T-cell (primary cell): ENCODE results near the gene COG4. TPM values are rescaled to one million over a fixed set of nuclear protein-coding genes. Genes with fewer than 3 reads are reported as not detected.

Experiments
- ATAC-seq, 4 experiments: fragments of 200-7000 bp in 3 of 4; fragments of 150-1000 bp in 1 of 4; cut with Tn5 transposase; replicated peaks in 1 of 4; 1 replicate in 3 of 4; 2 replicates in 1 of 4; pipeline ENCODE4 v1.10.0; 2021; ENCODE audit warnings: moderate library complexity in 3 of 4, mild to moderate bottlenecking in 2 of 4, moderate number of reproducible peaks in 1 of 4
- CTCF ChIA-PET, 2 donors: fragments of 300-600 bp; sonication (Branson Sonifier 250); formaldehyde crosslinking; loops; one replicate each; lab custom pipeline; 2022; ENCODE audit warnings: antibody characterized with exemption in 2 of 2; lab: Charles Lee
- POLR2A ChIA-PET, 2 donors: fragments of 300-600 bp; sonication (Branson Sonifier 250); formaldehyde crosslinking; loops; one replicate each; lab custom pipeline; 2022; ENCODE audit warnings: antibody characterized with exemption in 2 of 2; lab: Charles Lee
- DNase-seq, 35 experiments: peaks; one replicate each; pipeline versions ENCODE4 v3.0.0 to v3.0.0-alpha.2; 2013 to 2023
- H3K27ac ChIP-seq: one replicate; pipeline ENCODE4 v1.5.1; 2013; ENCODE audit warnings: low read length
- H3K27me3 ChIP-seq, 2 experiments: replicated peaks in 1 of 2; 1 replicate in 1 of 2; 2 replicates in 1 of 2; pipeline versions ENCODE4 v1.6.1 to v1.7.0; 2013; ENCODE audit warnings: low read length in 1 of 2, mixed read lengths in 1 of 2; ENCODE audit not compliant: control insufficient read depth in 2 of 2, insufficient read depth in 2 of 2; ENCODE audit errors: extremely low read depth in 1 of 2
- H3K36me3 ChIP-seq, 2 donors: 1 replicate in 1 of 2; 2 replicates in 1 of 2; pipeline versions ENCODE4 v1.6.1 to v1.7.0; 2013; ENCODE audit warnings: low read length in 1 of 2; ENCODE audit not compliant: control insufficient read depth in 2 of 2, insufficient read depth in 1 of 2; ENCODE audit errors: extremely low read depth in 1 of 2
- H3K4me1 ChIP-seq, 2 experiments: 1 replicate in 1 of 2; 2 replicates in 1 of 2; pipeline versions ENCODE4 v1.6.1 to v1.7.0; 2013; ENCODE audit warnings: low read length in 2 of 2, mixed read lengths in 1 of 2; ENCODE audit not compliant: insufficient read depth in 2 of 2, control insufficient read depth in 1 of 2; ENCODE audit errors: extremely low read depth in 1 of 2
- H3K4me3 ChIP-seq, 2 donors: 1 replicate in 1 of 2; 2 replicates in 1 of 2; pipeline versions ENCODE4 v1.5.1 to v1.7.0; 2013; ENCODE audit warnings: mild to moderate bottlenecking in 2 of 2, low read length in 1 of 2, moderate library complexity in 1 of 2; ENCODE audit not compliant: control insufficient read depth in 1 of 2; ENCODE audit errors: extremely low read depth in 1 of 2
- H3K9me3 ChIP-seq: 2 replicates; pipeline ENCODE4 v1.7.0; 2013
- H3K27ac Mint-ChIP-seq, 2 donors: one replicate each; pipeline ENCODE4 v1.8.0; 2020 to 2021; ENCODE audit warnings: mild to moderate bottlenecking in 2 of 2, mixed read lengths in 2 of 2
- H3K27me3 Mint-ChIP-seq, 2 donors: one replicate each; pipeline ENCODE4 v1.8.0; 2021 to 2022; ENCODE audit warnings: mixed read lengths in 2 of 2
- H3K36me3 Mint-ChIP-seq: one replicate; pipeline ENCODE4 v1.8.0; 2021; ENCODE audit warnings: mixed read lengths
- H3K4me1 Mint-ChIP-seq, 3 donors: one replicate each; pipeline ENCODE4 v1.8.0; 2020 to 2022; ENCODE audit warnings: mixed read lengths in 3 of 3, mild to moderate bottlenecking in 1 of 3
- H3K4me3 Mint-ChIP-seq, 3 donors: one replicate each; pipeline ENCODE4 v1.8.0; 2020 to 2022; ENCODE audit warnings: mild to moderate bottlenecking in 3 of 3, mixed read lengths in 3 of 3, moderate library complexity in 3 of 3
- H3K9me3 Mint-ChIP-seq, 3 donors: one replicate each; pipeline ENCODE4 v1.8.0; 2020 to 2022; ENCODE audit warnings: mixed read lengths in 3 of 3
- WGBS: methylation state at CpG from one replicate; pipeline ENCODE4 v1.1.5; 2013; ENCODE audit warnings: missing lambda C conversion rate; ENCODE audit not compliant: insufficient coverage; 5-methylcytosine and 5-hydroxymethylcytosine counted together
- total RNA-seq, 35 experiments: library from RNA in 6 of 35; stranded (reverse) in 6 of 35; fragments of 120-200 nt in 1 of 35; gene quantifications; one replicate each; pipeline versions ENCODE4 v1.2.1 to v1.2.4 and lab custom pipeline; 2013 to 2026

The COG4 gene
- total RNA-seq, 5 donors from 2014 or later (not counting 1 experiment from before 2014, with no cell fraction given): 49.5 to 70.6 (median 60.6) TPM

DNA sequence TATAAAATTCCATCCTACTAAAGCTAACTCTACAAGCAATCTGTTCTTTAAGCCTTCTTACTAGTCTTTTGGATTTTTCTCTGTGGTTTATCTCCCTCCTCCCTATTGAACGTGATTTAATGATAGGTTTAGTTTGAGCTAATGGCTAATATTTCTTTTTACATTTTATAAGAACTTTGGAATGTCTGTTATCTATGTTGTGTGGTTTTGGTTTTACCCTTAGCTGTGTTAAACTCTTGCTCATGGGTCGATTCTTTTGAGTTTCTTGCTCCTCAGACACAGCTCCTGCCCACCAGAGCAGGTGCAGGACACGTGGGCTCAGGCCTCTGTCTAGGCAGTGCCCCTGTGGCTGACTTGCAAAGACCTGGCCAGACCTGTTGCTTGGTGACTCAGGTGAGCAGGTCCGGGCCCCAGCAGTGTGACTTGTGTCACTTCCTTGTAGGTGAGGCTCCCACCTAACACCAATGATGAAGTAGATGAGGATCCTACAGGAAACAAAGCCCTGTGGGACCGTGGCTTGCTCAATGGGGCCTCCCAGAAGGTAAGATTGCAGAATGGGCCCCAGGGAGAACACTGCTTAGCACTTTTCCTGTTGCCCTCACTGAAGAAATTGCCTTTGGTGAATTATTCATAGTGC, 45.4 kb upstream of the COG4 start:
- H3K36me3 Mint-ChIP-seq: peaks cover 67% of the 10 kb centered on the region
- Histone ChIP-seq H3K27me3 (no peaks in the 10 kb centered on the region), H3K4me1 (no peaks in the 10 kb centered on the region), H3K27ac (no peak overlapping the region), H3K9me3 (no peaks in the 10 kb centered on the region), H3K36me3 (peaks cover 31 to 95% of the 10 kb centered on the region in 2 donors), H3K4me3 (no peak overlapping the region)
- ChIA-PET POLR2A (interaction anchor here in 1 of 2 donors (0.6 kb wide), 1 partner anchor 871 kb away, joined by 3 read pairs; no protein-coding TSS in a partner anchor), CTCF (no interaction called here)
- DNase-seq (no peak), ATAC-seq (no peak)
- no peaks in the 10 kb centered on the region for H3K27me3 Mint-ChIP-seq
- H3K4me3 Mint-ChIP-seq: no peak overlapping the region
- 88% methylated on average over 3 of the region's 5 CpGs for WGBS
- H3K9me3 Mint-ChIP-seq: no peaks in the 10 kb centered on the region
- peaks cover 7 to 9% (median 8%) of the 10 kb centered on the region in 3 donors for H3K4me1 Mint-ChIP-seq
- no peak overlapping the region for H3K27ac Mint-ChIP-seq

- H3K27me3 Mint-ChIP-seq: no peaks in the 10 kb centered on the region
- H3K27ac Mint-ChIP-seq: no peak overlapping the region
- H3K36me3 Mint-ChIP-seq: peaks cover 65% of the 10 kb centered on the region
- no peak overlapping the region for H3K4me3 Mint-ChIP-seq
- H3K36me3 ChIP-seq: peaks cover 37 to 96% of the 10 kb centered on the region in 2 donors
- WGBS: 97% methylated on average over 3 of the region's 4 CpGs
- no peak overlapping the region for H3K27ac ChIP-seq
- ATAC-seq (no peak), DNase-seq (no peak)
- ChIA-PET CTCF (no interaction called here), POLR2A (interaction anchor here in 1 of 2 donors (0.5 kb wide), 1 partner anchor 243 kb away, joined by 4 read pairs; no protein-coding TSS in a partner anchor)
- peaks cover 0 to 4% (median 0%) of the 10 kb centered on the region in 3 donors for H3K4me1 Mint-ChIP-seq
- no peaks in the 10 kb centered on the region for H3K9me3 ChIP-seq
- H3K4me3 ChIP-seq: no peak overlapping the region
- no peaks in the 10 kb centered on the region for H3K9me3 Mint-ChIP-seq
- no peaks in the 10 kb centered on the region for H3K27me3 ChIP-seq
- H3K4me1 ChIP-seq: no peaks in the 10 kb centered on the region
Observed at GRCh38 chr16:70565053-70565452, 41.7 kb upstream of the COG4 start.

DNA sequence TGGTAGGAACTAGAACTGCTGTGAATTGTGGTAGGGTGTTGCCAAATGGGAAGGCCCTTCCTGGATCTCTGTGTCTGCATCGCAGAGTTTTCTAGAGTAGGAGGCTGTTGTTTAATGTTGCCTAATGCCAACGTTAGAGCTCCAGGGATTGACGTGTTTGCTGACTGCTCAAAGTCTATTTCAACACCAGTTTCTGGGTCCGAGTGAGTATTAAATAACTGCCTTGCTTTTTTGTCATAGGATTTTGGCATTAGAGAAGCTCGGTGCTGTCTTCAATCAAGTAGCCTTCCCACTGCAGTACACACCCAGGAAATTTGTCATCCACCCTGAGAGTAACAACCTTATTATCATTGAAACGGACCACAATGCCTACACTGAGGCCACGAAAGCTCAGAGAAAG, 40.3 kb upstream of the COG4 start:
- H3K9me3 Mint-ChIP-seq: no peaks in the 10 kb centered on the region
- no peak overlapping the region for H3K27ac Mint-ChIP-seq
- Histone ChIP-seq H3K27me3 (no peaks in the 10 kb centered on the region), H3K9me3 (no peaks in the 10 kb centered on the region), H3K4me1 (no peaks in the 10 kb centered on the region), H3K36me3 (peaks cover 33 to 94% of the 10 kb centered on the region in 2 donors), H3K4me3 (no peak overlapping the region), H3K27ac (no peak overlapping the region)
- ChIA-PET POLR2A (interaction anchor here in 1 of 2 donors (0.7 kb wide), 1 partner anchor 1523 kb away, joined by 3 read pairs; no protein-coding TSS in a partner anchor), CTCF (no interaction called here)
- peaks cover 62% of the 10 kb centered on the region for H3K36me3 Mint-ChIP-seq
- DNase-seq (no peak), ATAC-seq (no peak)
- no peaks in the 10 kb centered on the region for H3K27me3 Mint-ChIP-seq
- WGBS: no CpG with 5 or more reads among the region's 7 CpGs
- no peak overlapping the region for H3K4me3 Mint-ChIP-seq
- H3K4me1 Mint-ChIP-seq: peaks cover 0 to 4% (median 0%) of the 10 kb centered on the region in 3 donors

DNA sequence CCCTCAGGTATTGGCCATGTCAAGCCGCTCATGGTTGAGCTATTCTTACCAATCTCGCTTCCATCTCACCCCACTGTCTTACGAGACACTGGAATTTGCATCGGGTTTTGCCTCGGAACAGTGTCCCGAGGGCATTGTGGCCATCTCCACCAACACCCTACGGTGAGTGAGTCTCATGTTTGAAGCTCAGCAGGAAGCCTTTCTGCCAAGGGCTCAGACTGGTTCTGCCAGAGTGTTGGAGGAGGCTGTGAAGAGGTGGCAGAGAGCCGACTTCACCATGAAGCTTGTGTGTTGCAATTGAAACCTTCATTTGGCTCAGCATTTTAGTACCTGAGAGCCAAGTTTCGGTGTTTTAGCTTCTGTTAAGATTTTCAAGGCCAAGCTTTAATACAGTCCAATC, 38.3 kb upstream of the COG4 start:
- Histone ChIP-seq H3K9me3 (no peaks in the 10 kb centered on the region), H3K4me1 (no peaks in the 10 kb centered on the region), H3K36me3 (peaks cover 32 to 96% of the 10 kb centered on the region in 2 donors), H3K27me3 (no peaks in the 10 kb centered on the region), H3K4me3 (no peak overlapping the region), H3K27ac (no peak overlapping the region)
- peaks cover 0 to 4% (median under 1%) of the 10 kb centered on the region in 3 donors for H3K4me1 Mint-ChIP-seq
- no peak for DNase-seq
- H3K27ac Mint-ChIP-seq: no peak overlapping the region
- H3K4me3 Mint-ChIP-seq: no peak overlapping the region
- H3K9me3 Mint-ChIP-seq: no peaks in the 10 kb centered on the region
- POLR2A ChIA-PET: interaction anchor here (0.5 to 0.6 kb wide), 2 partner anchors 33 to 745 kb away, joined by 3 to 9 read pairs; no protein-coding TSS in a partner anchor
- WGBS: 100% methylated on average over 3 of the region's 9 CpGs
- H3K27me3 Mint-ChIP-seq: no peaks in the 10 kb centered on the region
- no peak for ATAC-seq
- peaks cover 62% of the 10 kb centered on the region for H3K36me3 Mint-ChIP-seq
- CTCF ChIA-PET: no interaction called here

DNA sequence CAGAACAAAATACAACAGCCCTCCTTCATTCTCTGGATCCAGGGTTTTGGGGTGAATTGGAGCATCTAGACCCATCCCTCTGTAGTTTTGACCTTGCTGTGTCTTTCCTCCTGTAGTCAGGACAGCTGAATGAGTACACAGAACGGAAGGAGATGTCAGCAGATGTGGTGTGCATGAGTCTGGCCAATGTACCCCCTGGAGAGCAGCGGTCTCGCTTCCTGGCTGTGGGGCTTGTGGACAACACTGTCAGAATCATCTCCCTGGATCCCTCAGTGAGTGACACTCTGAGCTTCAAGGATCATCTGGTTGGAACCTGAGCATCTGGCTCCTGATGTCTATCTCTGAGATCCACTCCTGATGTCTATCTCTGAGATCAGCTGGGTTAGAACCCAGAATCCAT, 32.7 kb upstream of the COG4 start:
- no peak for ATAC-seq
- H3K27me3 ChIP-seq: no peaks in the 10 kb centered on the region
- DNase-seq: no peak
- Mint-ChIP-seq H3K4me3 (no peak overlapping the region), H3K27ac (no peak overlapping the region), H3K9me3 (no peaks in the 10 kb centered on the region), H3K27me3 (no peaks in the 10 kb centered on the region), H3K36me3 (peaks cover 58% of the 10 kb centered on the region), H3K4me1 (peaks cover 4 to 8% (median 8%) of the 10 kb centered on the region in 3 donors)
- no peaks in the 10 kb centered on the region for H3K9me3 ChIP-seq
- no peak overlapping the region for H3K4me3 ChIP-seq
- POLR2A ChIA-PET: no interaction called here
- 90% methylated on average over 3 of the region's 3 CpGs for WGBS
- no peak overlapping the region for H3K27ac ChIP-seq
- CTCF ChIA-PET: no interaction called here
- peaks cover 10 to 97% of the 10 kb centered on the region in 2 donors for H3K36me3 ChIP-seq
- no peaks in the 10 kb centered on the region for H3K4me1 ChIP-seq

DNA sequence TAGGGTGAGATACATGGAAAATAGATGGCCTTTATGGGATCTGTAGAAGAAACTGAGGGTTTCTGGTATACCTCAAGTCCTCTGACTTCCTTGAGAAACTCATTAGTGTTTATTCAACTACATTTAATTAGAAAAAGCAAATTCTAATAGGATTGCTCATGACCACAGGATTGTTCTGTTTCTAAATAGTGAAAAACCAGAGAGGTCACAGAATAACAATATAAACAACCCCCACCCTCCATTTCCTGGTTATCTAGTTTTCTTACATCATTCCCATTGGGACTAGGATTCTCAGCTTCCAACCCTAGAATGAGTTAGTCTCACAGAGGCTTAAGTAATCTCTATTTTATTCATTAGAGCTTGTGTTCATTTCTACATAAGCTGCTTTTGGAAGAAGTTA, 30.3 kb upstream of the COG4 start:
- H3K27ac Mint-ChIP-seq: no peak overlapping the region
- ATAC-seq (no peak), DNase-seq (no peak)
- peaks cover 15 to 98% of the 10 kb centered on the region in 2 donors for H3K36me3 ChIP-seq
- H3K27me3 ChIP-seq: no peaks in the 10 kb centered on the region
- peaks cover 4 to 20% (median 16%) of the 10 kb centered on the region in 3 donors for H3K4me1 Mint-ChIP-seq
- H3K4me1 ChIP-seq: no peaks in the 10 kb centered on the region
- H3K36me3 Mint-ChIP-seq: peaks cover 66% of the 10 kb centered on the region
- H3K27ac ChIP-seq: no peak overlapping the region
- no peak overlapping the region for H3K4me3 ChIP-seq
- H3K9me3 ChIP-seq: no peaks in the 10 kb centered on the region
- no peaks in the 10 kb centered on the region for H3K27me3 Mint-ChIP-seq
- H3K9me3 Mint-ChIP-seq: no peaks in the 10 kb centered on the region
- H3K4me3 Mint-ChIP-seq: no peak overlapping the region
- POLR2A ChIA-PET: interaction anchor here in 1 of 2 donors (0.6 kb wide), 1 partner anchor 174 kb away, joined by 5 read pairs; no protein-coding TSS in a partner anchor
- CTCF ChIA-PET: interaction anchor here in 1 of 2 donors (0.5 kb wide), 1 partner anchor 114 kb away, joined by 4 read pairs; no protein-coding TSS in a partner anchor
